H1 (cell line): Measurements from ENCODE around the gene LSR. TPM values are rescaled to one million over a fixed set of nuclear protein-coding genes. Genes with fewer than 3 reads are reported as not detected.

Source experiments
- CTCF ChIA-PET: fragments of 300-600 bp; sonication (Branson Sonifier 250); formaldehyde crosslinking; loops from one replicate; lab custom pipeline; 2021; ENCODE audit not compliant: partially characterized antibody; lab: Charles Lee
- POLR2A ChIA-PET: fragments of 300-600 bp; sonication (Branson Sonifier 250); formaldehyde crosslinking; loops from one replicate; lab custom pipeline; 2021; ENCODE audit warnings: inconsistent platforms; ENCODE audit not compliant: partially characterized antibody; lab: Charles Lee
- DNase-seq, 2 experiments: peaks; one replicate each; pipeline versions ENCODE4 v3.0.0 to v3.0.0-alpha.2; 2010 to 2022; ENCODE audit warnings: low spot score in 2 of 2, low read depth in 1 of 2, mixed read lengths in 1 of 2
- FAIRE-seq: peaks from 2 replicates; lab custom pipeline; 2011; peaks lifted over from hg19 to GRCh38; lab: Jason Lieb, UNC
- H2AFZ ChIP-seq: 2 replicates; pipeline ENCODE4 v1.8.1; 2012; ENCODE audit warnings: low read length, inconsistent platforms
- H2AK5ac ChIP-seq: 2 replicates; pipeline ENCODE4 v1.6.1; 2013; ENCODE audit warnings: low read depth, low read length
- H2BK120ac ChIP-seq: replicated peaks from 2 replicates; pipeline ENCODE3; 2013; ENCODE audit warnings: low read depth, low read length, inconsistent platforms
- H2BK12ac ChIP-seq: 2 replicates; pipeline ENCODE4 v1.6.1; 2013; ENCODE audit warnings: low read depth, low read length
- H2BK15ac ChIP-seq: 2 replicates; pipeline ENCODE4 v1.6.1; 2013; ENCODE audit warnings: low read length
- H2BK20ac ChIP-seq: 2 replicates; pipeline ENCODE4 v1.6.1; 2013; ENCODE audit warnings: low read length
- H2BK5ac ChIP-seq: 2 replicates; pipeline ENCODE4 v1.6.1; 2013; ENCODE audit warnings: low read depth, low read length
- H3K14ac ChIP-seq: 2 replicates; pipeline ENCODE4 v1.6.1; 2013; ENCODE audit warnings: inconsistent platforms; ENCODE audit not compliant: insufficient read length
- H3K18ac ChIP-seq: 2 replicates; pipeline ENCODE4 v1.6.1; 2013; ENCODE audit warnings: low read length; ENCODE audit errors: extremely low read depth
- H3K23ac ChIP-seq: 2 replicates; pipeline ENCODE4 v1.6.1; 2013; ENCODE audit warnings: inconsistent platforms; ENCODE audit not compliant: insufficient read length
- H3K23me2 ChIP-seq: 2 replicates; pipeline ENCODE4 v1.6.1; 2013; ENCODE audit warnings: low read depth, low read length
- H3K27ac ChIP-seq: 2 replicates; pipeline ENCODE4 v1.6.1; 2011; ENCODE audit warnings: low read depth, low read length, inconsistent platforms
- H3K27me3 ChIP-seq, 4 experiments: replicated peaks in 1 of 4; 1 replicate in 1 of 4; 2 replicates in 3 of 4; pipeline versions ENCODE4 v1.6.1 to v1.8.1; 2011 to 2013; ENCODE audit warnings: low read length in 3 of 4, mild to moderate bottlenecking in 3 of 4, inconsistent platforms in 2 of 4, mixed read lengths in 2 of 4, moderate library complexity in 1 of 4; ENCODE audit not compliant: control insufficient read depth in 3 of 4, insufficient read depth in 3 of 4; ENCODE audit errors: extremely low read depth in 1 of 4
- H3K36me3 ChIP-seq, 4 experiments: 2 replicates each; pipeline versions ENCODE4 v1.6.1 to v1.8.1; 2011 to 2013; ENCODE audit warnings: mild to moderate bottlenecking in 4 of 4, low read length in 3 of 4, moderate library complexity in 2 of 4, control low read depth in 1 of 4, inconsistent platforms in 1 of 4; ENCODE audit not compliant: insufficient read depth in 4 of 4, control insufficient read depth in 2 of 4
- H3K4ac ChIP-seq: replicated peaks from 2 replicates; pipeline ENCODE3; 2013; ENCODE audit warnings: low read length, low read depth, mixed read lengths, inconsistent platforms; ENCODE audit not compliant: insufficient read length
- H3K4me1 ChIP-seq, 4 experiments: replicated peaks in 1 of 4; 1 replicate in 1 of 4; 2 replicates in 3 of 4; pipeline versions ENCODE4 v1.6.1 to v1.8.1; 2011 to 2013; ENCODE audit warnings: low read length in 3 of 4, inconsistent platforms in 2 of 4, mixed read lengths in 1 of 4; ENCODE audit not compliant: insufficient read depth in 4 of 4, control insufficient read depth in 3 of 4
- H3K4me2 ChIP-seq, 2 experiments: 2 replicates each; pipeline versions ENCODE4 v1.6.1 to v1.8.1; 2011 to 2013; ENCODE audit warnings: low read depth in 2 of 2, low read length in 2 of 2, control low read depth in 1 of 2, inconsistent platforms in 1 of 2, mild to moderate bottlenecking in 1 of 2; ENCODE audit not compliant: insufficient read depth in 1 of 2
- H3K4me3 ChIP-seq, 4 experiments: fragments of 200-600, 300-600 bp in 1 of 4; sonication (generic), shearing (Covaris generic), sonication (Bioruptor Twin) in 1 of 4; 2 replicates each; pipeline versions ENCODE4 v1.5.1 to v1.8.1; 2011 to 2016; ENCODE audit warnings: low read length in 4 of 4, low read depth in 3 of 4, control low read depth in 2 of 4, inconsistent platforms in 2 of 4, mild to moderate bottlenecking in 2 of 4, mixed read lengths in 1 of 4, moderate library complexity in 1 of 4; ENCODE audit not compliant: insufficient read depth in 2 of 4; ENCODE audit errors: extremely low read depth in 1 of 4
- H3K56ac ChIP-seq: replicated peaks from 2 replicates; pipeline ENCODE3; 2013; ENCODE audit warnings: low read depth, mild to moderate bottlenecking, mixed read lengths, low read length, inconsistent platforms; ENCODE audit not compliant: insufficient read length
- H3K79me1 ChIP-seq: 2 replicates; pipeline ENCODE4 v1.6.1; 2013; ENCODE audit warnings: low read depth, low read length, control low read depth
- H3K79me2 ChIP-seq, 2 experiments: 2 replicates each; pipeline versions ENCODE4 v1.6.1 to v1.8.1; 2012 to 2013; ENCODE audit warnings: low read length in 2 of 2, mild to moderate bottlenecking in 2 of 2, inconsistent platforms in 1 of 2; ENCODE audit not compliant: insufficient read depth in 2 of 2, control insufficient read depth in 1 of 2
- H3K9ac ChIP-seq, 4 experiments: replicated peaks in 1 of 4; 1 replicate in 1 of 4; 2 replicates in 3 of 4; pipeline versions ENCODE4 v1.6.1 to v1.8.1; 2011 to 2013; ENCODE audit warnings: low read depth in 3 of 4, low read length in 3 of 4, control low read depth in 2 of 4, mild to moderate bottlenecking in 2 of 4, moderate library complexity in 2 of 4, inconsistent platforms in 1 of 4; ENCODE audit errors: extremely low read depth in 1 of 4
- H3K9me3 ChIP-seq, 2 experiments: 2 replicates each; pipeline versions ENCODE4 v1.6.1 to v1.8.1; 2012 to 2013; ENCODE audit warnings: mild to moderate bottlenecking in 2 of 2, moderate library complexity in 2 of 2, control low read depth in 1 of 2, inconsistent platforms in 1 of 2, low read depth in 1 of 2, low read length in 1 of 2, mixed read lengths in 1 of 2; ENCODE audit not compliant: insufficient read depth in 2 of 2
- H4K20me1 ChIP-seq, 2 experiments: replicated peaks in 1 of 2; 2 replicates each; pipeline versions ENCODE3 to v1.8.1; 2011 to 2013; ENCODE audit warnings: inconsistent platforms in 2 of 2, low read length in 2 of 2, mild to moderate bottlenecking in 1 of 2; ENCODE audit not compliant: insufficient read depth in 2 of 2, control insufficient read depth in 1 of 2
- H4K5ac ChIP-seq: 2 replicates; pipeline ENCODE4 v1.6.1; 2013; ENCODE audit warnings: low read length, low read depth, mixed read lengths, inconsistent platforms; ENCODE audit not compliant: insufficient read length
- H4K8ac ChIP-seq: 2 replicates; pipeline ENCODE4 v1.8.0; 2013; ENCODE audit warnings: mild to moderate bottlenecking, moderate library complexity, low read length, inconsistent platforms; ENCODE audit not compliant: insufficient read depth; ENCODE audit errors: extremely low read depth
- H4K91ac ChIP-seq: replicated peaks from 2 replicates; pipeline ENCODE3; 2013; ENCODE audit warnings: low read length, mixed read lengths, inconsistent platforms; ENCODE audit not compliant: insufficient read length
- CBX8 ChIP-seq: fragments of 300-800, 300-1000 bp; sonication (generic); IDR thresholded peaks from 2 replicates; pipeline ENCODE4 v1.7.1; 2016; ENCODE audit warnings: low read depth, low read length, borderline replicate concordance
- CHD1 ChIP-seq: IDR thresholded peaks from 2 replicates; pipeline ENCODE4 v1.6.1; 2012; ENCODE audit warnings: low read depth, low read length, improper control_type of control experiment
- E2F6 ChIP-seq: IDR thresholded peaks from 2 replicates; pipeline ENCODE4 v1.6.1; 2012; ENCODE audit warnings: inconsistent platforms
- JUN ChIP-seq: IDR thresholded peaks from 2 replicates; pipeline ENCODE4 v1.6.1; 2011; ENCODE audit warnings: low read depth, mild to moderate bottlenecking, improper control_type of control experiment, low read length
- MAFK ChIP-seq: IDR thresholded peaks from 2 replicates; pipeline ENCODE4 v1.6.1; 2012; ENCODE audit warnings: low read depth, mild to moderate bottlenecking, improper control_type of control experiment, low read length
- POLR2AphosphoS5 ChIP-seq: IDR thresholded peaks from 2 replicates; pipeline ENCODE4 v1.6.1; 2011; ENCODE audit warnings: low read depth, low read length
- RAD21 ChIP-seq, 2 experiments: IDR thresholded peaks in 1 of 2; conservative IDR thresholded peaks in 1 of 2; 2 replicates each; pipeline ENCODE4 v1.6.1; 2011; ENCODE audit warnings: low read depth in 2 of 2, low read length in 2 of 2, improper control_type of control experiment in 1 of 2, inconsistent platforms in 1 of 2, mild to moderate bottlenecking in 1 of 2, moderate library complexity in 1 of 2
- SP1 ChIP-seq: IDR thresholded peaks from 2 replicates; pipeline ENCODE4 v1.6.1; 2011; ENCODE audit warnings: low read depth, low read length
- SUZ12 ChIP-seq: fragments of 200-600 bp; sonication (generic); IDR thresholded peaks from 2 replicates; pipeline ENCODE4 v1.6.1; 2012; ENCODE audit warnings: mild to moderate bottlenecking, inconsistent platforms, low read length, moderate library complexity, mixed read lengths
- USF2 ChIP-seq: IDR thresholded peaks from 2 replicates; pipeline ENCODE4 v1.6.1; 2011; ENCODE audit warnings: low read length, improper control_type of control experiment
- WGBS, 2 experiments: shearing (Covaris generic) in 1 of 2; methylation state at CpG; one replicate each; pipeline versions ENCODE4 v1.1.6 to v1.1.7; 2013 to 2015; ENCODE audit warnings: low lambda C conversion rate in 2 of 2, mixed read lengths in 2 of 2, inconsistent platforms in 1 of 2, low coverage in 1 of 2, missing lambda C conversion rate in 1 of 2; ENCODE audit not compliant: insufficient replicate concordance in 2 of 2, insufficient coverage in 1 of 2, insufficient read length in 1 of 2; ENCODE audit errors: extremely low coverage in 1 of 2, missing lambda C conversion rate in 1 of 2; 5-methylcytosine and 5-hydroxymethylcytosine counted together
- polyA plus RNA-seq, 7 experiments: library from polyadenylated mRNA; depleted of rRNA in 3 of 7; stranded (reverse) in 5 of 7; unstranded in 2 of 7; fragments of >200 nt in 5 of 7; fragments of 200-250 nt in 2 of 7; gene quantifications; 1 replicate in 5 of 7; 2 replicates in 1 of 7; 4 replicates in 1 of 7; pipeline versions ENCODE4 v1.2.1 to v1.2.3, GENCODE V29; 2011 to 2013; ENCODE audit warnings: missing spikeins in 2 of 7, mixed read lengths in 2 of 7
- total RNA-seq: library from RNA; stranded (reverse); fragmentation: NEBNext Ultra II Directional; extraction: Animal tissue kit (Norgen Biotek cat#: 25700); gene quantifications from 2 replicates; pipeline ENCODE4 v1.2.1, GENCODE V29; 2021

The LSR gene
- total and polyA plus RNA-seq, 2 of the 8 experiments (the other 6 are each of a cell fraction or from before 2014, with no cell fraction given) = 159 to 186 TPM

- no peak within 1 kb of the TSS for H3K23ac ChIP-seq
- FAIRE-seq (no peak), DNase-seq (no peak)
- no peak within 1 kb of the TSS for H3K14ac ChIP-seq
- H2BK120ac ChIP-seq = no peak within 1 kb of the TSS
- H3K36me3 ChIP-seq = no peaks in the 10 kb centered on the region
- H3K4me3 ChIP-seq = no peak within 1 kb of the TSS
- no peak within 1 kb of the TSS for H3K27ac ChIP-seq
- H2AK5ac ChIP-seq = no peak within 1 kb of the TSS
- 0 out of 2 replicates have a peak within 1 kb of the TSS, but pooled peaks have one; percentile 44 for H2BK12ac ChIP-seq
- H2BK20ac ChIP-seq = no peak within 1 kb of the TSS
- H2BK15ac ChIP-seq = no peak within 1 kb of the TSS
- H3K9ac ChIP-seq = no peak within 1 kb of the TSS
- no peaks in the 10 kb centered on the region for H3K9me3 ChIP-seq
- H4K5ac ChIP-seq = no peak within 1 kb of the TSS
- peak within 1 kb of the TSS; percentile 69 for H3K4ac ChIP-seq
- H3K4me1 ChIP-seq = peaks cover 0 to 12% (median 3%) of the 10 kb centered on the region in 4 experiments; a peak in 4 of 7 replicates
- 89% methylated on average over 13 of the region's 14 CpGs; no CpG with 5 or more reads in 1 of the 2 experiments for WGBS, 2 experiments
- peak within 1 kb of the TSS; percentile 71 for H4K91ac ChIP-seq
- H3K56ac ChIP-seq = no peak within 1 kb of the TSS
- no peak within 1 kb of the TSS for H3K4me2 ChIP-seq
- H3K79me1 ChIP-seq = no peaks in the 10 kb centered on the region
- ChIA-PET CTCF (interaction anchor here (0.6 to 3.5 kb wide), 2 partner anchors 11 to 769 kb away, joined by 3 to 16 read pairs; no protein-coding TSS in a partner anchor), POLR2A (interaction anchor here (0.7 to 1.1 kb wide), 2 partner anchors 12 to 38 kb away, joined by 3 read pairs; no protein-coding TSS in a partner anchor)
- no peaks in the 10 kb centered on the region for H4K20me1 ChIP-seq
- H3K79me2 ChIP-seq = no peaks in the 10 kb centered on the region
- no peak within 1 kb of the TSS for H4K8ac ChIP-seq
- H3K18ac ChIP-seq = no peak within 1 kb of the TSS; the same call in 1 of the 2 replicates
- no peaks in the 10 kb centered on the region; a peak in 1 of 7 replicates for H3K27me3 ChIP-seq
- H2BK5ac ChIP-seq = no peak within 1 kb of the TSS
- H2AFZ ChIP-seq = no peak within 1 kb of the TSS
- H3K23me2 ChIP-seq = no peaks in the 10 kb centered on the region
- no peak for TF ChIP-seq POLR2AphosphoS5
- TF ChIP-seq JUN = no peak
- no peak for TF ChIP-seq SUZ12
- no peak for TF ChIP-seq USF2
- TF ChIP-seq RAD21 (IDR thresholded peaks at IDR 0.05 in 1 of 2, conservative IDR thresholded peaks at IDR 0.05 in 1 of 2; ENCODE audit: low read depth in 2 of 2, low read length in 2 of 2) = no peak
- no peak for TF ChIP-seq CHD1
- TF ChIP-seq MAFK = no peak
- no peak for TF ChIP-seq CBX8
- TF ChIP-seq SP1 = no peak
- no peak for TF ChIP-seq E2F6
Observed at GRCh38 chr19:35228177-35228930, 20.4 kb upstream of the LSR start, which contains the start of gene FAM187B. Gene FAM187B, minus strand, starts transcription at chr19:35228739. Its CDS starts 59 bp downstream, at chr19:35228680.
